IPS-20b (cell line): ENCODE results near the gene PLAU.
A peak's percentile ranks its signal among the peaks of the same experiment; 100 is the strongest.

Source experiments
- H3K27ac ChIP-seq: one replicate; pipeline ENCODE4 v1.5.1; 2013; ENCODE audit warnings: low read length
- H3K27me3 ChIP-seq: 2 replicates; pipeline ENCODE4 v1.6.1; 2013; ENCODE audit warnings: mild to moderate bottlenecking, low read length, inconsistent platforms; ENCODE audit not compliant: insufficient read depth
- H3K36me3 ChIP-seq: 2 replicates; pipeline ENCODE4 v1.6.1; 2013; ENCODE audit warnings: low read depth, mild to moderate bottlenecking, inconsistent platforms, low read length, moderate library complexity; ENCODE audit not compliant: insufficient read depth
- H3K4me1 ChIP-seq: 2 replicates; pipeline ENCODE4 v1.6.1; 2013; ENCODE audit warnings: mild to moderate bottlenecking, control low read depth, inconsistent platforms, low read length, moderate library complexity; ENCODE audit not compliant: insufficient read depth
- H3K4me3 ChIP-seq: 2 replicates; pipeline ENCODE4 v1.5.1; 2013; ENCODE audit warnings: mild to moderate bottlenecking, low read length, inconsistent platforms
- H3K9ac ChIP-seq: 2 replicates; pipeline ENCODE4 v1.6.1; 2013; ENCODE audit warnings: low read depth, mild to moderate bottlenecking, inconsistent platforms, low read length, moderate library complexity
- H3K9me3 ChIP-seq: 2 replicates; pipeline ENCODE4 v1.6.1; 2013; ENCODE audit warnings: mild to moderate bottlenecking, low read depth, low read length, inconsistent platforms; ENCODE audit not compliant: insufficient read depth

PLAU gene

GRCh38 chr10:73965890-73966768 is 55.2 kb downstream of the PLAU start:
- Histone ChIP-seq H3K4me1 (peaks cover 36% of the 10 kb centered on the region), H3K4me3 (peak overlapping the region; percentile 54), H3K9ac (peak overlapping the region; percentile 92), H3K27ac (peak overlapping the region; percentile 99), H3K36me3 (no peaks in the 10 kb centered on the region), H3K27me3 (no peaks in the 10 kb centered on the region), H3K9me3 (no peaks in the 10 kb centered on the region)

- H3K4me1 ChIP-seq: peaks cover 36% of the 10 kb centered on the region
- no peaks in the 10 kb centered on the region for H3K27me3 ChIP-seq
- peak overlapping the region; percentile 83 for H3K9ac ChIP-seq
Observed at GRCh38 chr10:73967022-73967429, 56.1 kb downstream of the PLAU start.

More at GRCh38 chr10:73967022-73967429, 56.1 kb downstream of the PLAU start:
- H3K9me3 ChIP-seq: no peaks in the 10 kb centered on the region
- peak overlapping the region; percentile 22; the same call in 1 of the 2 replicates for H3K4me3 ChIP-seq
- H3K27ac ChIP-seq: peak overlapping the region; percentile 94
- H3K36me3 ChIP-seq: no peaks in the 10 kb centered on the region
